ENCODE data around the gene HCFC1. TPM values are rescaled to one million over a fixed set of nuclear protein-coding genes. Genes with fewer than 3 reads are reported as not detected.

HCFC1 gene
- polyA plus RNA-seq, 1 of the 3 experiments (the other 2 are of a cell fraction) = 9.5 TPM

DNA sequence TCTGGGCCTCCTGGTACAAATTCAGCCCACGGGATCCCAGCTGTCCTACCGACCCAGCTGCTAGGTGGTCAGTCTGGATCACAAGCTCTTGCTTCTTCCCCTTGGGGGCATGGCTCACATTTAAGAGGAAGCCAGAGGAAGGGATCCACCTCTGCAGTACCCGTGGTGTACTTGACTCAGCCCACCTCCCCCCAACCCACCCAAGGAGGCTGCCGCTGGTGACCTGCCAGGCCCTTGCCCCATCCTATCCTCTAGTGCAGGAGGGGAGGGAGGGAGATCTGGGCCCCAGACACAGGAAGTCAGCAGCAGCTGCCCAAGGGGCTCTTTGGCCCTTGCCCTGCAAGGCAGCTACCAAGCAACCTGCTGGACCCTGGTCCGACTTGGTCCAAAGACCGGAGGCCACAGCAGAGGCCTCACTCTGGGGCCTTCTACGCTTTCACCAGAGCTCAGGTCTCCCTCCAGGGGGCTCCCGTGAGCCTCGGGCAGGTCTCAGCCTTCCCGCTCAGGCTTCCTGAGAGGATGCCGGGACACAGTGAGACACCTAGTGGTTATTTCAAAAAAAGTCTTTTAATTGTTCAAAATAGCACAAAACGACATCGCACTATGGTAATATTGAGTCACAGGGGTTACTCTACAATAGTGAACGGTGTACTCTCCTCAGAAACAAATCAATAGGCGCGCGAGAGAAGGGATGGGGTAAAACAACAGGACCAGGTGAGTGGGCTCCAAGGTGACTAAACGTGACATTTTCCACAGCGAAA is 24.4 kb downstream of the HCFC1 start (continued):
- no peak; the same call in 1 of the 2 replicates for TF ChIP-seq SIN3A (IDR thresholded peaks at IDR 0.05; ENCODE audit: borderline replicate concordance, low read depth, low read length)
- TF ChIP-seq CHD2 (IDR thresholded peaks at IDR 0.05; ENCODE audit: low read length, partially characterized antibody) = no peak
- TF ChIP-seq MEF2A (IDR thresholded peaks at IDR 0.05; ENCODE audit: borderline replicate concordance, low read depth) = no peak

DNA sequence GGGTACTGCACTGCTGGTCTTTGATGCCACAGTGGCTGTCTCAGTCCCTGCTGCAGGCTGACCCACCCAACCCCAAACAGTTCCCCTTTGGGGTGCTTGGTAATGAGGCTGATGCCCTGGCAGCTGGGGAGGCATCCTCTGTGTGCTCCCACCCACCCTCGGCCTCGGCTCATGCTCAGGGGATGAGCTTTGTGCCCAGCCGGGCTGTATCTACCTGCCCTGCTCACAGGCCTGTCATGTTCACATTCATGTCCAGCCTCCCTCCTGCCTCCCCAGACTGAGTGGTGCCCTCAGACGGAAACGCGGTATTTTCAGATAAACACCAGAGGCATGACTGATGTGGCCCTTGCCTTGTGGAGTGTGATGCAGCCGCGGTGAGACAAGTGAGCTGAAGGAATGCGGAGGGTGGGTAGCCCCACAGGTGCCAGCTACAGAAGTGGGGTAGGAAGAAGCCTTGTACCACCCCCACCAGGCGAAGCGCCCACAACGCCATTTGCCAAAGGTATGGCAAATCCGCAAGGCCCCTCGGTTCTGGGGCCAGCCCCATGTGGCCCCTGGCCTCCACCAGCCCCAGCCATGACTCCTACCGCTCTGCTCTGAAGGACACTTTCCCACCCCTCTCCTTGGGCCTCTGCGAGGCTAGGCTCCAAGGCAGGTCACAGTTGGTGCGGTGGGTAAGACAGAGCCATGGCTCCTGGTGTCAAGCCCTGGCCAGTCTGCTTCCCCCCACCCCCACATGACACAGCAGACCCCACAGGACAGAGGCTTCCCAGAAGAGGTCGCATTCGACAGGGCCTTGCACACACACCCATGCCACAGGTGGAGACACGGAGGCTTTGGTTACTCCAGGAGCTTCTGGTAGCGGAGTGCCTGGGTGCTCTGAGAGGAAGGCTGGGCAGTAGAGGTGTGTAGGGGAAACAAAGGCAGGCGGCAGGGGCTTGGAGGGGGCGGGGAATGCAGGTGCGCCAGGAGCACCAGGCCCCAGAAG is 25.4 kb downstream of the HCFC1 start:
- H3K4me2 ChIP-seq = no peak overlapping the region
- no peaks in the 10 kb centered on the region for H3K79me2 ChIP-seq (ENCODE audit: insufficient read depth)
- ChIA-PET POLR2A (interaction anchor here (0.7 to 1.3 kb wide), 3 partner anchors 12 to 168 kb away, joined by 3 to 5 read pairs (median 3); partner anchors contain the start of gene NAA10), CTCF (interaction anchor here (0.6 to 11.8 kb wide), 27 partner anchors 8 to 1005 kb away, joined by 3 to 271 read pairs (median 4); partner anchors contain the start of genes ARHGAP4, HCFC1, NAA10 and PLXNB3)
- WGBS (ENCODE audit: low lambda C conversion rate) = 94% methylated on average over 18 of the region's 24 CpGs
- no peaks in the 10 kb centered on the region for H3K9me2 ChIP-seq
- H3K27me3 ChIP-seq (ENCODE audit: insufficient read depth) = no peaks in the 10 kb centered on the region
- no peak overlapping the region for H3K4me3 ChIP-seq (ENCODE audit: low read depth in 2 of 2, low read length in 1 of 2)
- TF ChIP-seq GATA2 (CRISPR knock-in tag; IDR thresholded peaks at IDR 0.05) = no peak
- TF ChIP-seq RFX5 (IDR thresholded peaks at IDR 0.05; ENCODE audit: low read length) = no peak
- TF ChIP-seq, protein P1, sequence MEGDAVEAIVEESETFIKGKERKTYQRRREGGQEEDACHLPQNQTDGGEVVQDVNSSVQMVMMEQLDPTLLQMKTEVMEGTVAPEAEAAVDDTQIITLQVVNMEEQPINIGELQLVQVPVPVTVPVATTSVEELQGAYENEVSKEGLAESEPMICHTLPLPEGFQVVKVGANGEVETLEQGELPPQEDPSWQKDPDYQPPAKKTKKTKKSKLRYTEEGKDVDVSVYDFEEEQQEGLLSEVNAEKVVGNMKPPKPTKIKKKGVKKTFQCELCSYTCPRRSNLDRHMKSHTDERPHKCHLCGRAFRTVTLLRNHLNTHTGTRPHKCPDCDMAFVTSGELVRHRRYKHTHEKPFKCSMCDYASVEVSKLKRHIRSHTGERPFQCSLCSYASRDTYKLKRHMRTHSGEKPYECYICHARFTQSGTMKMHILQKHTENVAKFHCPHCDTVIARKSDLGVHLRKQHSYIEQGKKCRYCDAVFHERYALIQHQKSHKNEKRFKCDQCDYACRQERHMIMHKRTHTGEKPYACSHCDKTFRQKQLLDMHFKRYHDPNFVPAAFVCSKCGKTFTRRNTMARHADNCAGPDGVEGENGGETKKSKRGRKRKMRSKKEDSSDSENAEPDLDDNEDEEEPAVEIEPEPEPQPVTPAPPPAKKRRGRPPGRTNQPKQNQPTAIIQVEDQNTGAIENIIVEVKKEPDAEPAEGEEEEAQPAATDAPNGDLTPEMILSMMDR (IDR thresholded peaks at IDR 0.05) = no peak
- no peak for TF ChIP-seq TAF1 (IDR thresholded peaks at IDR 0.05; ENCODE audit: borderline replicate concordance, low read depth, low read length)
- no peak for TF ChIP-seq JUND (IDR thresholded peaks at IDR 0.05)
- no peak overlapping the region for H2AFZ ChIP-seq (ENCODE audit: low read depth)
- no peak for DNase-seq
- peaks cover 0 to 2% of the 10 kb centered on the region in 2 experiments; a peak in 1 of 4 replicates for H3K4me1 ChIP-seq (ENCODE audit: control insufficient read depth in 1 of 2, insufficient read depth in 2 of 2, low read depth in 1 of 2, low read length in 1 of 2)
- H3K9me3 ChIP-seq = no peaks in the 10 kb centered on the region
- H3F3A ChIP-seq (replicated peaks; ENCODE audit: insufficient read depth) = peaks cover 19% of the 10 kb centered on the region
- H3K36me3 ChIP-seq (replicated peaks in 1 of 2; ENCODE audit: control insufficient read depth in 1 of 2, insufficient read depth in 2 of 2, low read length in 1 of 2) = peaks cover 0 to 39% of the 10 kb centered on the region in 2 experiments
- 0 out of 2 replicates have a peak, but pooled peaks cover 9% of the 10 kb centered on the region for H4K20me1 ChIP-seq (ENCODE audit: insufficient read depth)
- H3K27ac ChIP-seq (ENCODE audit: low read depth in 2 of 2, low read length in 1 of 2) = no peak overlapping the region
- H3K9ac ChIP-seq = no peak overlapping the region

DNA sequence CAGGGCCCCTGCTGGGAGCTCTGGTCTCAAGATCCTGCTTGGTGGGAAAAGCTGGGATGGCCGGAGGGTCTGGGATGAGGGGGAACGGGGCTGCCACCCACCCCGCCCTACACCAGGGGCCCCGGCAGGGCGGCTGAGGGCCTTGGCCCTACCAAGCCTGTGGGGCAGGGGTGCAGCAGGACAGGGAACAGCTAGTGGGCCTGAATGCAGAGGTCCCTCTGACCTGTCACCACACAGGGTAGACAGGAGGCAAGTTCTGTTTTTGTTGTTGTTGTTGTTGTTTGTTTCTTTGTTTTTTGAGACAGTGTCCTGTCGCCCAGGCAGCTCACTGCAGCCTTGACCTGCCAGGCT is 26.8 kb downstream of the HCFC1 start:
- Histone ChIP-seq H3K36me3 (replicated peaks in 1 of 2; ENCODE audit: control insufficient read depth in 1 of 2, insufficient read depth in 2 of 2, low read length in 1 of 2) (peaks cover 0 to 24% of the 10 kb centered on the region in 2 experiments), H3K79me2 (ENCODE audit: insufficient read depth) (no peaks in the 10 kb centered on the region), H3K4me2 (no peak overlapping the region), H3K9me3 (no peaks in the 10 kb centered on the region), H3K27me3 (ENCODE audit: insufficient read depth) (no peaks in the 10 kb centered on the region), H3K27ac (ENCODE audit: low read depth in 2 of 2, low read length in 1 of 2) (no peak overlapping the region), H3K9ac (no peak overlapping the region), H2AFZ (ENCODE audit: low read depth) (no peak overlapping the region), H4K20me1 (ENCODE audit: insufficient read depth) (0 out of 2 replicates have a peak, but pooled peaks cover 9% of the 10 kb centered on the region), H3K4me3 (ENCODE audit: low read depth in 2 of 2, low read length in 1 of 2) (no peak overlapping the region), H3K9me2 (no peaks in the 10 kb centered on the region), H3K4me1 (ENCODE audit: control insufficient read depth in 1 of 2, insufficient read depth in 2 of 2, low read depth in 1 of 2, low read length in 1 of 2) (peaks cover 0 to 2% of the 10 kb centered on the region in 2 experiments; a peak in 1 of 4 replicates), H3F3A (replicated peaks; ENCODE audit: insufficient read depth) (peaks cover 19% of the 10 kb centered on the region)
- CTCF ChIA-PET = interaction anchor here (1.1 to 11.8 kb wide), 5 partner anchors 8 to 181 kb away, joined by 3 to 271 read pairs (median 134); partner anchors contain the start of genes ARHGAP4, HCFC1, NAA10 and PLXNB3
- DNase-seq = no peak
- POLR2A ChIA-PET = interaction anchor here (1.2 kb wide), 1 partner anchor 18 kb away, joined by 9 read pairs; no protein-coding TSS in a partner anchor
- WGBS (ENCODE audit: low lambda C conversion rate) = 75% methylated on average over 5 of the region's 6 CpGs
- TF ChIP-seq NRF1 (IDR thresholded peaks at IDR 0.05; ENCODE audit: low read depth, low read length) (no peak), MXI1 (IDR thresholded peaks at IDR 0.05; ENCODE audit: low read depth, low read length) (no peak), TAF1 (IDR thresholded peaks at IDR 0.05; ENCODE audit: borderline replicate concordance, low read depth, low read length) (no peak), YY1 (IDR thresholded peaks at IDR 0.05; ENCODE audit: low read depth) (no peak), TEAD4 (IDR thresholded peaks at IDR 0.05; ENCODE audit: borderline replicate concordance, insufficient read depth) (no peak)
- TF ChIP-seq, protein P2, sequence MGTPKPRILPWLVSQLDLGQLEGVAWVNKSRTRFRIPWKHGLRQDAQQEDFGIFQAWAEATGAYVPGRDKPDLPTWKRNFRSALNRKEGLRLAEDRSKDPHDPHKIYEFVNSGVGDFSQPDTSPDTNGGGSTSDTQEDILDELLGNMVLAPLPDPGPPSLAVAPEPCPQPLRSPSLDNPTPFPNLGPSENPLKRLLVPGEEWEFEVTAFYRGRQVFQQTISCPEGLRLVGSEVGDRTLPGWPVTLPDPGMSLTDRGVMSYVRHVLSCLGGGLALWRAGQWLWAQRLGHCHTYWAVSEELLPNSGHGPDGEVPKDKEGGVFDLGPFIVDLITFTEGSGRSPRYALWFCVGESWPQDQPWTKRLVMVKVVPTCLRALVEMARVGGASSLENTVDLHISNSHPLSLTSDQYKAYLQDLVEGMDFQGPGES (IDR thresholded peaks at IDR 0.05; ENCODE audit: low read depth, low read length) = no peak
- TF ChIP-seq, protein P1 (IDR thresholded peaks at IDR 0.05) = no peak
